K562 (cell line): ENCODE data around the gene ZNF687. TPM values are rescaled to one million over a fixed set of nuclear protein-coding genes. Genes with fewer than 3 reads are reported as not detected.

Experiments used
- CHD4 ChIP-seq: fragments of 200-600 bp; sonication (generic); IDR thresholded peaks from 3 replicates; pipeline ENCODE4 v1.6.1; 2012; ENCODE audit warnings: low read depth, mild to moderate bottlenecking, mixed read lengths, low read length, inconsistent platforms; ENCODE audit not compliant: insufficient read depth, insufficient replicate concordance, poor library complexity, severe bottlenecking
- CREBBP ChIP-seq: IDR thresholded peaks from one replicate; pipeline ENCODE4 v1.6.1; 2012; ENCODE audit warnings: low read depth, mild to moderate bottlenecking, control low read depth, inconsistent platforms, low read length
- FIP1L1 ChIP-seq: fragments of 200-400 bp; formaldehyde crosslinking; IDR thresholded peaks from 2 replicates; pipeline ENCODE4 v1.6.1; 2018; ENCODE audit warnings: mild to moderate bottlenecking, low read depth, low read length; ENCODE audit not compliant: poor library complexity, severe bottlenecking
- FOXA3 ChIP-seq, 2 experiments: fragments of 450-650 bp in 1 of 2; sonication (generic) in 1 of 2; formaldehyde crosslinking; IDR thresholded peaks in 1 of 2; conservative IDR thresholded peaks in 1 of 2; 2 replicates each; pipeline versions ENCODE4 v1.4.0 to v1.8.0; 2020 to 2022; ENCODE audit warnings: mild to moderate bottlenecking in 2 of 2, missing genetic modification reagents in 1 of 2
- ILK ChIP-seq: fragments of 450-650 bp; IDR thresholded peaks from 2 replicates; pipeline ENCODE4 v1.6.1; 2016; ENCODE audit warnings: missing genetic modification characterization, low read depth, mild to moderate bottlenecking, missing compliant biosample characterization, moderate library complexity, borderline replicate concordance
- MYNN ChIP-seq, 2 experiments: sonication (generic); formaldehyde crosslinking in 1 of 2; IDR thresholded peaks; 2 replicates each; pipeline versions ENCODE4 v1.5.0 to v1.6.1; 2016 to 2020; ENCODE audit warnings: antibody characterized with exemption in 1 of 2, missing genetic modification reagents in 1 of 2
- NCOA6 ChIP-seq: fragments of 450-650 bp; IDR thresholded peaks from 2 replicates; pipeline ENCODE4 v1.6.1; 2017; ENCODE audit warnings: mild to moderate bottlenecking
- NFE2 ChIP-seq: IDR thresholded peaks from 2 replicates; pipeline ENCODE4 v1.6.1; 2014; ENCODE audit warnings: antibody characterized with exemption, low read depth
- PRMT5 ChIP-seq: sonication (generic); formaldehyde crosslinking; IDR thresholded peaks from 2 replicates; pipeline ENCODE4 v1.5.0; 2020; ENCODE audit warnings: missing genetic modification reagents
- RFX5 ChIP-seq: IDR thresholded peaks from 2 replicates; pipeline ENCODE4 v1.6.1; 2011; ENCODE audit warnings: low read depth, mild to moderate bottlenecking, improper control_type of control experiment, low read length
- SIN3A ChIP-seq, 2 experiments: fragments of 150-350 bp in 1 of 2; IDR thresholded peaks; 2 replicates each; pipeline ENCODE4 v1.6.1; 2011 to 2016; ENCODE audit warnings: borderline replicate concordance in 2 of 2, low read depth in 2 of 2, low read length in 2 of 2, mild to moderate bottlenecking in 2 of 2, moderate library complexity in 2 of 2; ENCODE audit not compliant: control insufficient read depth in 1 of 2
- SRF ChIP-seq, 2 experiments: fragments of 250-450, 450-650 bp in 1 of 2; sonication (Bioruptor Pico) in 1 of 2; sonication (generic) in 1 of 2; formaldehyde crosslinking; IDR thresholded peaks; 2 replicates each; pipeline versions ENCODE4 v1.5.0 to v1.5.1; 2020 to 2022; ENCODE audit warnings: mild to moderate bottlenecking in 1 of 2, missing genetic modification reagents in 1 of 2
- ZNF316 ChIP-seq: fragments of 450-650 bp; IDR thresholded peaks from 2 replicates; pipeline ENCODE4 v1.6.1; 2016
- ZNF830 ChIP-seq: fragments of 250-450 bp; sonication (Bioruptor Pico); IDR thresholded peaks from 2 replicates; pipeline ENCODE4 v1.5.0; 2021; ENCODE audit warnings: mild to moderate bottlenecking
- polyA plus RNA-seq, 8 experiments: library from polyadenylated mRNA; depleted of rRNA in 4 of 8; stranded (reverse) in 5 of 8; unstranded in 3 of 8; fragments of >200 nt; fragmentation: Nextera tagmentation in 2 of 8; fragmentation: Illumina TruSeq in 1 of 8; extraction: Ambion mirVana in 2 of 8; extraction: Trizol in 1 of 8; gene quantifications; 2 replicates each; pipeline versions ENCODE4 v1.2.1 to v1.2.3, GENCODE V29; 2011 to 2014; ENCODE audit warnings: inconsistent platforms in 1 of 8, missing spikeins in 1 of 8
- total RNA-seq, 7 experiments: library from RNA; depleted of rRNA in 6 of 7; stranded (reverse); fragments of >200 nt in 6 of 7; fragmentation: Illumina TruSeq in 2 of 7; extraction: Trizol in 2 of 7; gene quantifications; 2 replicates each; pipeline versions ENCODE4 v1.2.1 to v1.2.3, GENCODE V29; 2011 to 2021; ENCODE audit warnings: low replicate concordance in 1 of 7
- TF ChIP-seq, protein P1 (sequence below): fragments of 450-650 bp; IDR thresholded peaks from 2 replicates; pipeline ENCODE4 v1.6.1; 2018; ENCODE audit not compliant: partially characterized antibody

Gene ZNF687
- total and polyA plus RNA-seq, 9 of the 15 experiments (the other 6 are each of a cell fraction or from before 2014, with no cell fraction given): 0.13 to 26.4 (median 10.6) TPM

DNA sequence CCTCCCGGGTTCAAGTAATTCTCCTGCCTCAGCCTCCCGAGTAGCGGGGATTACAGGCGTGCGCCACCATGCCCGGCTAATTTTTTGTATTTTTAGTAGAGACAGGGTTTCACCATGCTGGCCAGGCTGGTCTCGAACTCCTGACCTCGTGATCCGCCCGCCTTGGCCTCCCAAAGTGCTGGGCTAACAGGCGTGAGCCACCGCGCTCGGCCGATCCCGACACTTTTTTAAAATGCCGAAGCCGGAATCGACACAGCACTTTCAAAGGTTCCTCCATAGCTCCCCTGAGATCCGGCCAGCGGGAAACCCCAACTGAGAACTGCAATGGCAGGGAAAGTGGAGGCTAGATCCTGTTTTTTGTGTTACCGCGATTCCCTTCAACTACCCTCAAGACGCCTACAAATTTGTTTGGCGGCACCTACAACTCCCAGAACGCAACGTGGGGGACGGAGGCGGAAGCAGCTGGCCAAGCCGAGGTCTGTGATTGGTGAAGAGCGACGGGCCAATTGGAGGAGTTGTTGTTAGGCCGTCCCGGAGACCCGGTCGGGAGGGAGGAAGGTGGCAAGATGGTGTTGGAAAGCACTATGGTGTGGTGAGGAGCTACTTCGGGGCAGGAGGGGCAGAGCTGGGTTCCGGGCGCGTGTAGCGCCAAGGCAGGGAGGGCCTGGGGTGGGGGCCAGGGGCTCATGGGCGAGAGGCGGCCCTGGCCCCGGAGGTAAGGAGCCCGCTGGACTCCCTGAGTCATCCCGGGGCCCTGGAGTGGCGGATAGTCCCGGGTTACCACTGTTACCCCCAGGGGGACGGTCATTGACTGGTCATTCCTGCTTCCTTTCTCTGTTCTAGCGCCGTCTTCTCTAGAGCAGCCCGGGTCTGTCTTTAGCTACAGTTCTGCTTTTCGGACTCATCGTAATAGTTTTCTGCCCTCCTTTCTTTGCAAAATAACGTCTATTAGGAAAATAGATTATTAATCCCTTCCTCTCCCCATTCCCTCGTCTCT lies 27.6 kb upstream of the ZNF687 start, which contains the start of gene PSMD4 (continued):
- TF ChIP-seq, protein P1, sequence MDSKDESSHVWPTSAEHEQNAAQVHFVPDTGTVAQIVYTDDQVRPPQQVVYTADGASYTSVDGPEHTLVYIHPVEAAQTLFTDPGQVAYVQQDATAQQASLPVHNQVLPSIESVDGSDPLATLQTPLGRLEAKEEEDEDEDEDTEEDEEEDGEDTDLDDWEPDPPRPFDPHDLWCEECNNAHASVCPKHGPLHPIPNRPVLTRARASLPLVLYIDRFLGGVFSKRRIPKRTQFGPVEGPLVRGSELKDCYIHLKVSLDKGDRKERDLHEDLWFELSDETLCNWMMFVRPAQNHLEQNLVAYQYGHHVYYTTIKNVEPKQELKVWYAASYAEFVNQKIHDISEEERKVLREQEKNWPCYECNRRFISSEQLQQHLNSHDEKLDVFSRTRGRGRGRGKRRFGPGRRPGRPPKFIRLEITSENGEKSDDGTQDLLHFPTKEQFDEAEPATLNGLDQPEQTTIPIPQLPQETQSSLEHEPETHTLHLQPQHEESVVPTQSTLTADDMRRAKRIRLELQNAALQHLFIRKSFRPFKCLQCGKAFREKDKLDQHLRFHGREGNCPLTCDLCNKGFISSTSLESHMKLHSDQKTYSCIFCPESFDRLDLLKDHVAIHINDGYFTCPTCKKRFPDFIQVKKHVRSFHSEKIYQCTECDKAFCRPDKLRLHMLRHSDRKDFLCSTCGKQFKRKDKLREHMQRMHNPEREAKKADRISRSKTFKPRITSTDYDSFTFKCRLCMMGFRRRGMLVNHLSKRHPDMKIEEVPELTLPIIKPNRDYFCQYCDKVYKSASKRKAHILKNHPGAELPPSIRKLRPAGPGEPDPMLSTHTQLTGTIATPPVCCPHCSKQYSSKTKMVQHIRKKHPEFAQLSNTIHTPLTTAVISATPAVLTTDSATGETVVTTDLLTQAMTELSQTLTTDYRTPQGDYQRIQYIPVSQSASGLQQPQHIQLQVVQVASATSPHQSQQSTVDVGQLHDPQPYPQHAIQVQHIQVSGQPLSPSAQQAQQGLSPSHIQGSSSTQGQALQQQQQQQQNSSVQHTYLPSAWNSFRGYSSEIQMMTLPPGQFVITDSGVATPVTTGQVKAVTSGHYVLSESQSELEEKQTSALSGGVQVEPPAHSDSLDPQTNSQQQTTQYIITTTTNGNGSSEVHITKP: peak; percentile 38
- TF ChIP-seq SRF (CRISPR knock-in tag; IDR thresholded peaks at IDR 0.05): peak in 1 of 2 experiments; percentile 64; a peak in 1 of 4 replicates
- TF ChIP-seq ZNF316: peak; percentile 82
- no peak for TF ChIP-seq ZNF830 (CRISPR knock-in tag)
- TF ChIP-seq NCOA6: no peak
- TF ChIP-seq FOXA3 (CRISPR knock-in tag; conservative IDR thresholded peaks at IDR 0.05 in 1 of 2, IDR thresholded peaks at IDR 0.05 in 1 of 2): no peak
- no peak for TF ChIP-seq RFX5
- TF ChIP-seq MYNN (IDR thresholded peaks at IDR 0.05): no peak
- TF ChIP-seq MYNN (CRISPR knock-in tag; IDR thresholded peaks at IDR 0.05): no peak
- no peak for TF ChIP-seq CREBBP
- TF ChIP-seq ILK: no peak
- TF ChIP-seq FIP1L1: no peak
- TF ChIP-seq CHD4: no peak
- TF ChIP-seq PRMT5 (CRISPR knock-in tag): no peak
- TF ChIP-seq SIN3A (IDR thresholded peaks at IDR 0.05; ENCODE audit: borderline replicate concordance in 2 of 2, control insufficient read depth in 1 of 2, low read depth in 2 of 2, low read length in 2 of 2): peak in 1 of 2 experiments; percentile 74; a peak in 2 of 4 replicates
- peak; percentile 72 for TF ChIP-seq NFE2
